ENCODE measurements around the gene ACTN1. TPM values are rescaled to one million over a fixed set of nuclear protein-coding genes. Genes with fewer than 3 reads are reported as not detected.

Gene ACTN1
- total and polyA plus RNA-seq, 2 experiments from 2014 or later = 121 to 280 TPM

GRCh38 chr14:68964300-68965093 lies 14.6 kb downstream of the ACTN1 start:
- peaks cover 67% of the 10 kb centered on the region for H3K4me1 ChIP-seq (ENCODE audit: insufficient read depth)
- H3K4me3 ChIP-seq = no peak overlapping the region
- DNase-seq (ENCODE audit: low spot score) (no peak), ATAC-seq (no peak; the same call in 1 of the 3 replicates)
- Mint-ChIP-seq H3K4me1 (peaks cover 79% of the 10 kb centered on the region), H3K27ac (peak overlapping the region; percentile 81), H3K9me3 (no peaks in the 10 kb centered on the region), H3K36me3 (ENCODE audit: low read depth) (peaks cover 3% of the 10 kb centered on the region; the same call in 2 of the 3 replicates), H3K27me3 (ENCODE audit: insufficient read depth, low read depth, poor library complexity) (peaks cover 11% of the 10 kb centered on the region), H3K4me3 (no peak overlapping the region)
- no peaks in the 10 kb centered on the region; the same call in 1 of the 2 replicates for H3K36me3 ChIP-seq (ENCODE audit: insufficient read depth)
- no peak overlapping the region for H2AFZ ChIP-seq
- H3K27ac ChIP-seq (ENCODE audit: low read depth) = peak overlapping the region; percentile 12; the same call in 1 of the 2 replicates
- no peaks in the 10 kb centered on the region for H3K9me2 ChIP-seq (ENCODE audit: insufficient read depth)
- H3K4me2 ChIP-seq = peak overlapping the region; percentile 26
- peaks cover 100% of the 10 kb centered on the region for H3K79me2 ChIP-seq (replicated peaks; ENCODE audit: insufficient read depth)
- H4K20me1 ChIP-seq (replicated peaks; ENCODE audit: insufficient read depth) = peaks cover 87% of the 10 kb centered on the region
- H3F3A ChIP-seq (replicated peaks; ENCODE audit: low read depth) = 0 out of 2 replicates have a peak, but pooled peaks cover 3% of the 10 kb centered on the region
- no peaks in the 10 kb centered on the region for H3K27me3 ChIP-seq (ENCODE audit: insufficient read depth)
- TF ChIP-seq ZNF462 (CRISPR knock-in tag; IDR thresholded peaks at IDR 0.05) (no peak), ZNF114 (CRISPR knock-in tag; IDR thresholded peaks at IDR 0.05) (no peak), CREB1 (CRISPR knock-in tag; IDR thresholded peaks at IDR 0.05; ENCODE audit: low read depth) (no peak), ETS1 (IDR thresholded peaks at IDR 0.05) (no peak)
